ENCODE data around the gene EBF3. TPM values are rescaled to one million over a fixed set of nuclear protein-coding genes. Genes with fewer than 3 reads are reported as not detected.

Gene EBF3
- total RNA-seq, 4 donors from 2014 or later = 2.5 to 4.9 (median 4.6) TPM

DNA sequence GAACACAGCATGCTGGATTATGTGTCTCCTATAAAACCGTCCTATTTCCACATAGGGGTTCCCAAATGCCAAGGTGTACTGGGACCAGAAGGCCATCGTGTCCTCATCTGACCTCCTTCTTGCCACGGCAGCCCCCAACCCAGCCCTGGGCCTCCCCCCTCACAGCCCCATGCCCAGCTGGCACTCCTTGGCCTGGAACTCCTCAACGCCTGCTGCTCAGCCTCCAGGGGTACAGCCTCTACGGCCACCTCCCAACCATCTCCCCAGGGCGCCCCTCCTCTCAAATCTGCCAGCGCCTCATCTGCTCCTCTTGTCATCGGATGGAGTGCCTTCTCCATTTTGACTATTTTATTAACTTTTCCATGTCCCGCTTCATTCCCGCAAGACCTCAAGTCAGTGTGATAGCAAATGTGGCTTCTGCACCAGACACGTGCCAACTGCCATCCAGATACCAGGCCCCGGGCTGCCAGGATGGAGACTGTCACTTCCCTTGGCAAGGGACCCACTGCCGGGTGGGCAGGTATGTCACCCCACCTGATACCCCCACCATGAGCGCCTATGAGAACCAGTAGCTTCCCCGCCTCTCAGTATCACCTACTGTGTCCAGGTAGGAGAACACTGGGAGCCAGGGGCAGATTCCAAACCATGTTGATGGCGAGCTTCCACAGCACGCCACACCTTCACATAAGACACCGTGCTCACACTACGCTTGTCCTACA is 106.7 kb downstream of the EBF3 start:
- Histone ChIP-seq H3K27ac (no peak overlapping the region), H3K36me3 (no peaks in the 10 kb centered on the region), H3K4me3 (no peak overlapping the region), H3K9me3 (peaks cover 0 to 15% (median 0%) of the 10 kb centered on the region in 3 donors), H3K4me1 (peaks cover 0 to 12% (median 0%) of the 10 kb centered on the region in 3 donors), H3K27me3 (peaks cover 54% of the 10 kb centered on the region)
- 94 to 97% methylated on average over 7 to 9 of the region's 19 CpGs for WGBS, 2 donors (ENCODE audit: low coverage in 1 of 2)
- no peak for ATAC-seq
- TF ChIP-seq EP300 (IDR thresholded peaks at IDR 0.05) (no peak), POLR2AphosphoS5 (IDR thresholded peaks at IDR 0.05) (no peak), CTCF (IDR thresholded peaks at IDR 0.05) (no peak), POLR2A (IDR thresholded peaks at IDR 0.05) (no peak)

DNA sequence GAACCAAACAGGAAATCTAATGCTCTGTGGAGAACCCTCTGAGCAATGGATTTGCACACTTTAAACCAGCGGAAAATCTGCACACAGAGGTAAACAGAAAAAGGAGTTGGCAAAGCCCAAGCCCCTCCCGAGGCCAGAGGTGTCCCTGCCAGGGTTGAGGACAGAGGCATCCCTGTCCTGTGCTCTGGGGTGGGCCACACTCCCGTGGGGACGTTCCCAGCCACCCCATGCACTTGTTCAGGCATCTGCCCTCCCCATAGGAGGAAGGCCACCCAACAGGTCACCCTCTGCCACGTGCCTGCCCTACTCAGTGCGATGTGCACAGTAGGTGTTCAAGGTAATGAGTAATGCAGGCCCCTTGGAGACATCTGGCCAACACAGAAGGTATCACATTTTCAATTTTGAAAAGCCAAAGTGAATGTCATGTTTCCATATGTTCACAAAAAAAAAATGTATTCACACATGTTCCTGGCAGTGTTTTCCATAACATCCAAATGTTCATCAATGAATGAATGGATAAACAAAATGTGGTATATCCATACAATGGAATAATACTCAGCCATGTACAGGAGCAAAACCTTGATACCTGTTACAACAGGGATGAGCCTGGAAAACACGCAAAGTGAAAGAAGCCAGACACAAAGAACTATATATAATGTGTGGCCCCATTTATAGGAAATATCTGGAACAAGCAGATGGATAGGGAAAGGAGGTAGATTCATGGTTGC is 108.1 kb downstream of the EBF3 start:
- no peak for ATAC-seq
- WGBS, 2 donors (ENCODE audit: low coverage in 1 of 2) = 60 to 84% methylated on average over 2 to 7 of the region's 7 CpGs
- H3K27ac ChIP-seq = no peak overlapping the region
- H3K27me3 ChIP-seq = peaks cover 63% of the 10 kb centered on the region
- TF ChIP-seq POLR2AphosphoS5 (IDR thresholded peaks at IDR 0.05) = no peak
- TF ChIP-seq CTCF (IDR thresholded peaks at IDR 0.05) = no peak
- H3K9me3 ChIP-seq = peaks cover 0 to 15% (median 0%) of the 10 kb centered on the region in 3 donors
- peaks cover 0 to 12% (median 0%) of the 10 kb centered on the region in 3 donors for H3K4me1 ChIP-seq
- no peaks in the 10 kb centered on the region for H3K36me3 ChIP-seq
- H3K4me3 ChIP-seq = no peak overlapping the region

GRCh38 chr10:129854796-129855705 is 109.0 kb downstream of the EBF3 start:
- peaks cover 68% of the 10 kb centered on the region for H3K27me3 ChIP-seq
- no peak for TF ChIP-seq CTCF (IDR thresholded peaks at IDR 0.05)
- no peak for TF ChIP-seq EP300 (IDR thresholded peaks at IDR 0.05)
- no peak for TF ChIP-seq POLR2A (IDR thresholded peaks at IDR 0.05)
- no peak for ATAC-seq
- 72 to 80% methylated on average over 1 to 7 of the region's 31 CpGs for WGBS, 2 donors (ENCODE audit: low coverage in 1 of 2)
- peaks cover 0 to 15% (median 0%) of the 10 kb centered on the region in 3 donors for H3K9me3 ChIP-seq
- H3K36me3 ChIP-seq = no peaks in the 10 kb centered on the region
- peaks cover 0 to 12% (median 0%) of the 10 kb centered on the region in 3 donors for H3K4me1 ChIP-seq
- H3K27ac ChIP-seq = no peak overlapping the region
- no peak overlapping the region for H3K4me3 ChIP-seq

- H3K27ac ChIP-seq = no peak overlapping the region
- no peak for TF ChIP-seq EP300 (IDR thresholded peaks at IDR 0.05)
- no peak for TF ChIP-seq POLR2AphosphoS5 (IDR thresholded peaks at IDR 0.05)
- TF ChIP-seq POLR2A (IDR thresholded peaks at IDR 0.05) = no peak
- no peak for TF ChIP-seq CTCF (IDR thresholded peaks at IDR 0.05)
- peaks cover 0 to 15% (median 0%) of the 10 kb centered on the region in 3 donors for H3K9me3 ChIP-seq
- peaks cover 0 to 12% (median 0%) of the 10 kb centered on the region in 3 donors for H3K4me1 ChIP-seq
- no peaks in the 10 kb centered on the region for H3K36me3 ChIP-seq
- H3K27me3 ChIP-seq = peaks cover 66% of the 10 kb centered on the region
- no peak for ATAC-seq
- WGBS, 2 donors (ENCODE audit: low coverage in 1 of 2) = 79 to 80% methylated on average over 10 of the region's 10 CpGs
- no peak overlapping the region for H3K4me3 ChIP-seq
Observed at GRCh38 chr10:129854158-129854557, 109.9 kb downstream of the EBF3 start.
